IMR-90 (cell line): Measurements from ENCODE around the gene EPHX1.

ENCODE experiments used
- BHLHE40 ChIP-seq: fragments of 150-350 bp; IDR thresholded peaks from 2 replicates; pipeline ENCODE4 v1.6.1; 2016; ENCODE audit warnings: mild to moderate bottlenecking, low read depth, low read length
- CEBPB ChIP-seq: IDR thresholded peaks from 2 replicates; pipeline ENCODE4 v1.6.1; 2012; ENCODE audit warnings: low read depth, low read length, improper control_type of control experiment
- CTCF ChIP-seq: conservative IDR thresholded peaks from 2 replicates; pipeline ENCODE4 v1.5.1; 2012; ENCODE audit warnings: mild to moderate bottlenecking, low read depth, low read length, improper control_type of control experiment
- ELK1 ChIP-seq: fragments of 150-350 bp; IDR thresholded peaks from 2 replicates; pipeline ENCODE4 v1.6.1; 2016; ENCODE audit warnings: low read depth, mild to moderate bottlenecking, low read length, moderate library complexity, borderline replicate concordance
- MAFK ChIP-seq: IDR thresholded peaks from 2 replicates; pipeline ENCODE4 v1.6.1; 2012; ENCODE audit warnings: low read depth, low read length, improper control_type of control experiment
- MAZ ChIP-seq: IDR thresholded peaks from 2 replicates; pipeline ENCODE4 v1.6.1; 2012; ENCODE audit warnings: low read depth, mild to moderate bottlenecking, low read length, improper control_type of control experiment, moderate library complexity, borderline replicate concordance
- POLR2A ChIP-seq: IDR thresholded peaks from 2 replicates; pipeline ENCODE4 v1.6.1; 2012; ENCODE audit warnings: mild to moderate bottlenecking, low read depth, low read length
- RAD21 ChIP-seq: IDR thresholded peaks from 2 replicates; pipeline ENCODE4 v1.6.1; 2012; ENCODE audit warnings: low read length, improper control_type of control experiment
- RCOR1 ChIP-seq: IDR thresholded peaks from 2 replicates; pipeline ENCODE4 v1.6.1; 2012; ENCODE audit warnings: mild to moderate bottlenecking, low read length, improper control_type of control experiment; ENCODE audit not compliant: insufficient replicate concordance
- RFX5 ChIP-seq: IDR thresholded peaks from 2 replicates; pipeline ENCODE4 v1.8.0; 2012; ENCODE audit warnings: low read depth, mild to moderate bottlenecking, low read length, moderate library complexity
- TF ChIP-seq, protein P1 (sequence below): fragments of 150-350 bp; IDR thresholded peaks from 2 replicates; pipeline ENCODE4 v1.6.1; 2017; ENCODE audit warnings: mild to moderate bottlenecking, antibody characterized with exemption, low read length, low read depth

DNA sequence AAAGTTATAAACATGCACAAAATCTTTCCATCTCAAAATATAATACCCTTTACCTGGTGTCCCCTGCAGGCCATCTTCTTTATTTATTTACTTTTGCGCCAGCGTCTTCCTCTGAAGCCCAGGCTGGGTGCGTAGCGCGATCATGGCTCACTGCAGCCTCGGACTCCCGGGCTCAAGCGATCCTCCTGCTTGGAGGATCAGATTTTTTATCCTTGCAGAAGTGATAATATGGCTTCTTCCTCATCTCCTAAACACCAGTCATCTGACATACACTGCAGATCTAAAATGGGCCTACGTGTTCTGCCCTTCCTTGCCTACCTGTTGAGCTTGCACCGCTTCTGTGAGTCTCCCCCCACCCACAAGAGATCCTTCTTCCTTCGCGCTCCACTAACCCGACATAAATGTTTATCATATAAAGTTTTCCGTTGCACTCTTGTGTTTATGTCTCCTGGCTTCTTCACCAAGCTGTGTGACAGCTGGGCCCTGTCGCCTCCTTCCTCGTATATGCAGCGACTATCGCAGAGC is 32.8 kb upstream of the EPHX1 start:
- no peak for TF ChIP-seq CTCF
- TF ChIP-seq BHLHE40 = no peak
- TF ChIP-seq RCOR1 = no peak
- no peak for TF ChIP-seq POLR2A
- TF ChIP-seq CEBPB = no peak
- no peak for TF ChIP-seq RFX5
- no peak for TF ChIP-seq RAD21
- TF ChIP-seq ELK1 = no peak
- TF ChIP-seq MAFK = no peak
- TF ChIP-seq, protein P1, sequence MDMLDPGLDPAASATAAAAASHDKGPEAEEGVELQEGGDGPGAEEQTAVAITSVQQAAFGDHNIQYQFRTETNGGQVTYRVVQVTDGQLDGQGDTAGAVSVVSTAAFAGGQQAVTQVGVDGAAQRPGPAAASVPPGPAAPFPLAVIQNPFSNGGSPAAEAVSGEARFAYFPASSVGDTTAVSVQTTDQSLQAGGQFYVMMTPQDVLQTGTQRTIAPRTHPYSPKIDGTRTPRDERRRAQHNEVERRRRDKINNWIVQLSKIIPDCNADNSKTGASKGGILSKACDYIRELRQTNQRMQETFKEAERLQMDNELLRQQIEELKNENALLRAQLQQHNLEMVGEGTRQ = no peak
- TF ChIP-seq MAZ = no peak
